HFFc6 (cell line): ENCODE measurements around the gene CACNB4. TPM values are rescaled to one million over a fixed set of nuclear protein-coding genes. Genes with fewer than 3 reads are reported as not detected.

ENCODE experiments used
- DNase-seq: peaks from one replicate; pipeline ENCODE4 v3.0.0-alpha.2; 2018
- H3K27ac Mint-ChIP-seq: 2 replicates; pipeline ENCODE4 v1.8.0; 2020; ENCODE audit warnings: mild to moderate bottlenecking, mixed read lengths
- H3K27me3 Mint-ChIP-seq: 2 replicates; pipeline ENCODE4 v1.8.0; 2021; ENCODE audit warnings: mild to moderate bottlenecking, moderate library complexity, mixed read lengths; ENCODE audit not compliant: insufficient read depth
- H3K36me3 Mint-ChIP-seq: 2 replicates; pipeline ENCODE4 v1.8.0; 2021; ENCODE audit warnings: low read depth, mixed read lengths
- H3K4me1 Mint-ChIP-seq: 2 replicates; pipeline ENCODE4 v1.8.0; 2020; ENCODE audit warnings: low read depth, mixed read lengths
- H3K4me3 Mint-ChIP-seq: 2 replicates; pipeline ENCODE4 v1.8.0; 2020; ENCODE audit warnings: mild to moderate bottlenecking, moderate library complexity, mixed read lengths
- H3K9me3 Mint-ChIP-seq: 2 replicates; pipeline ENCODE4 v1.8.0; 2020; ENCODE audit warnings: mild to moderate bottlenecking, mixed read lengths
- total RNA-seq, 6 experiments: library from RNA; stranded (reverse); fragmentation: NEBNext Ultra II Directional; extraction: Animal tissue kit (Norgen Biotek cat#: 25700); gene quantifications; 2 replicates in 1 of 6; 3 replicates in 5 of 6; pipeline ENCODE4 v1.2.3, GENCODE V29; 2021
- TF ChIP-seq, protein P1 (sequence below): fragments of 200-600 bp; sonication (generic); IDR thresholded peaks from 2 replicates; pipeline ENCODE4 v1.5.0; 2021; ENCODE audit warnings: antibody characterized with exemption, mild to moderate bottlenecking

The CACNB4 gene
- total RNA-seq, 6 experiments from 2014 or later: 0.05 to 0.23 (median 0.21) TPM; not detected in 3

DNA sequence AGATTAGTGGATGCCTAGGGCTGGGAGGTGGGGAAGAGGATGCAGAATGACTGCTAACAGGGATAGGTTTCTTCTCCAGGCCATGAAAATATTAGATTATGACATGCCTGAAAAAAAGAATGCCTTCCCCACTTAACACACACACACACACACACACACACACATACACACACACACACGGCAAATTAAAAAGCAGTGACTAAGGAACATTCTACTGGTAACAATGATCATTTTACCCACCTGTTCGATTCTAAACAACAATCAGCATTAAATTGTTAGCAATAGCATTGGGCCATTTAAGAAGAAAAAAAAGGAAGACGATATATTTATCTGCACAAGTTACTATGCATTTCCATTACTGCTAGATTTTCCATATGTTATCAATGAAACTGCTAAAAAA, 10.8 kb downstream of the CACNB4 start:
- no peak overlapping the region for H3K4me3 Mint-ChIP-seq
- H3K36me3 Mint-ChIP-seq: no peaks in the 10 kb centered on the region
- H3K4me1 Mint-ChIP-seq: no peaks in the 10 kb centered on the region
- H3K9me3 Mint-ChIP-seq: no peaks in the 10 kb centered on the region
- TF ChIP-seq, protein P1, sequence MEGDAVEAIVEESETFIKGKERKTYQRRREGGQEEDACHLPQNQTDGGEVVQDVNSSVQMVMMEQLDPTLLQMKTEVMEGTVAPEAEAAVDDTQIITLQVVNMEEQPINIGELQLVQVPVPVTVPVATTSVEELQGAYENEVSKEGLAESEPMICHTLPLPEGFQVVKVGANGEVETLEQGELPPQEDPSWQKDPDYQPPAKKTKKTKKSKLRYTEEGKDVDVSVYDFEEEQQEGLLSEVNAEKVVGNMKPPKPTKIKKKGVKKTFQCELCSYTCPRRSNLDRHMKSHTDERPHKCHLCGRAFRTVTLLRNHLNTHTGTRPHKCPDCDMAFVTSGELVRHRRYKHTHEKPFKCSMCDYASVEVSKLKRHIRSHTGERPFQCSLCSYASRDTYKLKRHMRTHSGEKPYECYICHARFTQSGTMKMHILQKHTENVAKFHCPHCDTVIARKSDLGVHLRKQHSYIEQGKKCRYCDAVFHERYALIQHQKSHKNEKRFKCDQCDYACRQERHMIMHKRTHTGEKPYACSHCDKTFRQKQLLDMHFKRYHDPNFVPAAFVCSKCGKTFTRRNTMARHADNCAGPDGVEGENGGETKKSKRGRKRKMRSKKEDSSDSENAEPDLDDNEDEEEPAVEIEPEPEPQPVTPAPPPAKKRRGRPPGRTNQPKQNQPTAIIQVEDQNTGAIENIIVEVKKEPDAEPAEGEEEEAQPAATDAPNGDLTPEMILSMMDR: no peak
- DNase-seq: no peak
- H3K27ac Mint-ChIP-seq: no peak overlapping the region
- peaks cover 14% of the 10 kb centered on the region; the same call in 1 of the 2 replicates for H3K27me3 Mint-ChIP-seq

DNA sequence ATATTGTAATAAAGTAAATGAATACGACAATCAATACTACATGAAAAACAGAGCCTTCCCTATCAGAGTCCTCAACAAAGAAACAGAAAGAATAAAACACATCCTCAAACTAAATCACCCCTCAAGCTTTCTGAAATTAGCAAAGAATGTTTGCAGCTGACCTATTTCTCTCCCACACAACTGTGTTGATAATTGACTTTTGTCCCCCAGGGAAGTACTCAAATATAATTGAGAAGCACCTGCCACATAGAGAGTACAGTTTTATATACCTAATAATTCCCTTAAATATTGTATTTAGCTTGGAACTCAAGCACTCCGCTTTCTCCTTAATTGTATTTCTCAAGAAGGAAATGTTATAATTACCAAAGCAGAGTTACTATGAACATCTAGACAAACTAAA, 12.6 kb downstream of the CACNB4 start:
- H3K27ac Mint-ChIP-seq: no peak overlapping the region
- no peaks in the 10 kb centered on the region for H3K4me1 Mint-ChIP-seq
- H3K9me3 Mint-ChIP-seq: no peaks in the 10 kb centered on the region
- H3K36me3 Mint-ChIP-seq: no peaks in the 10 kb centered on the region
- no peak for DNase-seq
- H3K27me3 Mint-ChIP-seq: peaks cover 7% of the 10 kb centered on the region; the same call in 1 of the 2 replicates
- H3K4me3 Mint-ChIP-seq: no peak overlapping the region
- TF ChIP-seq, protein P1: no peak

DNA sequence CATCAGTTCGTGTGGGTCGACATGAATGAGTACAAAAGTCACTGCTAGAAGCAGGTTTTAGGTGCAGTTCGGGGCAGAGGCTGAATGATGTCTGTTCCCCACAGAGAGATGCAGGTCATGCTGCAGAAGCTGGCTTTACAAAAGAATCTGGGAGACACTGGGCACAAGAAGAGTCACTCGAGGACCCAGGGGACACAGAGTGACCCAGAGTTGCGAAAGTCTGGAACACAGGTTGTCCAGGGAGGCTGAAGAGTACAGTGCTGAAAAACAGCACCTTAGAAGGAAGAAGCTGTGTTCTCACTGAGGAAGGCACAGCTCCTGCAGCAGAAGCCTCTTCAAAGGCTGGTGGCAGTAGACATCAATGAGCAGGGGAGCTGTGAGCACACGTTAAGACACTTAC, 14.8 kb downstream of the CACNB4 start:
- Mint-ChIP-seq H3K9me3 (no peaks in the 10 kb centered on the region), H3K4me3 (no peak overlapping the region), H3K4me1 (no peaks in the 10 kb centered on the region), H3K27ac (no peak overlapping the region), H3K36me3 (no peaks in the 10 kb centered on the region), H3K27me3 (peaks cover 2% of the 10 kb centered on the region)
- TF ChIP-seq, protein P1: no peak
- DNase-seq: no peak

DNA sequence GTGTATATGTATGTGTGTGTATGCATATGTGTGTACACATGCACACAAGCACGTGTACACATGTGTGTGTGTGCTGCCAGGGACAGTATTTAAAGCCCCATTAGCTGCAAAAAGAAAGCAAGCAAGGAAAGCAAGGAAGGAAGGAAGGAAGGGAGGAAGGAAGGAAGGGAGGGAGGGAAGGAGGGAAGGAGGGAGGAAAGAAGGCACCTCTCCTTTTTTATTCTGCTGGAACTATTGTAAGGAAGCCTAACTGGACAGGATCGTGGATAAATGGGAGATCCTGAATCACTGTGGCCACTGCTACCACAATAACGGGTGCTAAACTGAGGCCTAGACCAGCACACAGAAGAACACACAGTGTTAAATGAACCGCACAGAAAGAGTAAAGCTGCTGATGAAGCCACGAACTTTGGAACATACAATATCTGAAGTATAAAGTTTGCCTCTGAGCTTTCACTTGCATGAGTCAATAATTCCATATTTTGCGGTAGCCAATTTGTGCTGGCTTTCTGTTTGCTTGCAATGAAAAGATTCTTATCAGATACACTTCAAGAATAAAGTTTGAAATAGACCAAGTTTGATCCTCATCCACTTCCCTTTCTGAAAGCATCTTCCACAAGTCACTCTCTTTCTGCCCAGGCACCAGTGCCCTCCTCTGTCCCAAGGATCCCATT, 15.5 kb downstream of the CACNB4 start:
- TF ChIP-seq, protein P1: no peak
- Mint-ChIP-seq H3K4me1 (no peaks in the 10 kb centered on the region), H3K36me3 (no peaks in the 10 kb centered on the region), H3K27ac (no peak overlapping the region), H3K27me3 (peaks cover 2% of the 10 kb centered on the region), H3K4me3 (no peak overlapping the region), H3K9me3 (no peaks in the 10 kb centered on the region)
- no peak for DNase-seq

DNA sequence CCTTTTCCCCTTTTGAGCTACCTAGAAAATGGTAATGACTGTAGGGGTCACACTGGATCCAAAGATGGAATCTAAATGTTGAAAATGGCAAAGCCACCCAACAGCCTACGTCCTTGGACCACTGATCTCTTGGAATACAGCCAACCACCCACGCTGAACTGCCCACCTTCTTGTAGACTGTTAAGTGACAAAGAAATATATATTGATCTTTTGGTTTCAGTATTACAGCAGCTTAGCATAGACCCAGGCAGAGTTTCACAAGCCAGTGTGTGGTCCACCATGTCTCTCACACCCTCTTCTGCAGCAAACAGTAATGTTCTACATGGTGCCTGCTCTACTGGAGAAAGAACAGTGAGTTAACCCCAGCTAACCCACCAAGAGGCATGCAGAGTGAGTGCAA, 20.2 kb downstream of the CACNB4 start:
- no peak for DNase-seq
- no peaks in the 10 kb centered on the region for H3K9me3 Mint-ChIP-seq
- TF ChIP-seq, protein P1: no peak
- H3K27me3 Mint-ChIP-seq: peaks cover 27% of the 10 kb centered on the region
- H3K4me3 Mint-ChIP-seq: no peak overlapping the region
- H3K36me3 Mint-ChIP-seq: no peaks in the 10 kb centered on the region
- no peak overlapping the region for H3K27ac Mint-ChIP-seq
- H3K4me1 Mint-ChIP-seq: no peaks in the 10 kb centered on the region
